ENCODE results near the gene C11orf42. TPM values are rescaled to one million over a fixed set of nuclear protein-coding genes. Genes with fewer than 3 reads are reported as not detected.

Gene C11orf42
- not detected in 2 replicates for total RNA-seq

GRCh38 chr11:6205366-6205765, at the start of gene C11orf42:
Gene C11orf42 (plus strand): TSS chr11:6205557. CDS start chr11:6205616, 59 bp downstream.

GRCh38 chr11:6170226-6170625, 35.1 kb upstream of the C11orf42 start, which contains the start of gene OR52B2:
Gene OR52B2 (minus strand): TSS chr11:6170326. CDS start chr11:6170326, 0 bp downstream.

GRCh38 chr11:6199174-6199810, 6.1 kb upstream of the C11orf42 start, which contains the start of gene OR52W1:
Gene OR52W1 (plus strand): TSS chr11:6199224. CDS start chr11:6199224, 0 bp downstream.

GRCh38 chr11:6234387-6235107, 29.2 kb downstream of the C11orf42 start, which contains the start of gene FHIP1B:
Gene FHIP1B (minus strand): TSS chr11:6234636. CDS start chr11:6224516, 10,120 bp downstream.

GRCh38 chr11:6238902-6239301, 33.5 kb downstream of the C11orf42 start, which contains the start of gene CNGA4:
Gene CNGA4 (plus strand): TSS chr11:6239089. CDS start chr11:6239207, 118 bp downstream.

Other genes with a start within 250 kb of the C11orf42 start
- gene OR56A5, start 237.1 kb upstream of the C11orf42 start, total RNA-seq = not detected in 2 replicates
- gene OR52L1, start 218.6 kb upstream of the C11orf42 start, total RNA-seq = not detected in 2 replicates
- not detected in 2 replicates for gene OR56A4, start 198.6 kb upstream of the C11orf42 start, total RNA-seq
- gene OR56A1, start 174.8 kb upstream of the C11orf42 start, total RNA-seq = under 0.01 TPM in 1 of 2 replicates, not detected in the other
- gene OR56B4, start 97.9 kb upstream of the C11orf42 start, total RNA-seq = not detected in 2 replicates
- gene OR52B2, start 35.2 kb upstream of the C11orf42 start, total RNA-seq = not detected in 2 replicates
- not detected in 2 replicates for gene OR52W1, start 6.3 kb upstream of the C11orf42 start, total RNA-seq
- gene FHIP1B, start 29.1 kb downstream of the C11orf42 start, total RNA-seq = 6.2 and 8.4 TPM in 2 replicates
- gene CNGA4, start 33.5 kb downstream of the C11orf42 start, total RNA-seq = under 0.01 TPM in 1 of 2 replicates, not detected in the other
- not detected in 2 replicates for gene CCKBR, start 54.3 kb downstream of the C11orf42 start, total RNA-seq
- gene CAVIN3, start 114.9 kb downstream of the C11orf42 start, total RNA-seq = 135 and 389 TPM in 2 replicates
- gene SMPD1, start 184.9 kb downstream of the C11orf42 start, total RNA-seq = 11.0 and 17.5 TPM in 2 replicates
- gene APBB1, start 213.5 kb downstream of the C11orf42 start, total RNA-seq = 46.1 and 47.3 TPM in 2 replicates
- not detected in 2 replicates for gene HPX, start 235.4 kb downstream of the C11orf42 start, total RNA-seq

All from epithelial cell of umbilical artery (primary cell).